ENCODE data around the gene TARS3.

DNA sequence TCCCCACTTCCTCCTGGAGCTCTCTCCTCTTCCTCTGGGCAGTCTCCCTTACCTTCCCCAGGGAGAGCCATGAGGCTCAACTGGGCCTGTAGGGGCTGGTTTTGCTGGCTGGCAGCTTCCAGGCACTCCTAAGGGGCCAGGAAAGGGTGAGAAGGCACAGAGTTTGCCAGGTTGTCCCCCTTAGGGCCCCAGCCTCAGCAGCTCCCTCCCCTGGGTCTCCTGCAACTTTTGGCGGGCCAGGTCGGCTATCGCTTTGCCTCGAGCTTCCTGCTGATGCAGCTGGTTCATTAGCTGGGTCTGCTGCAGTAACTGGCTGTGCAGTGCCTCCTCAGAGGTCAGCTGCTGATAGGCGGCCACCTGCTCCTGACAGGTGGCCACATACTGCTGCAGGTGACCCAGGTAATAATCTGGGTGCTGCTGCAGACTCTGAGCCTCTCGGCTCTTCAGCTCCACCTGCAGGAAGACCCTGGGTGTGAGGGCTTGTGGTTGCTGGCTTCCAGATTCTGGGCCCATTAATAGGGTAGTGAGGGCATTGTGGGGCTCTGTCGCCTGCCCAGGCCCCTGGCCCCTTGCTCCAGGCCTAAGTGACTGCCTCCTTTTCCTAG, 49.3 kb upstream of the TARS3 start:
- TF ChIP-seq, protein P1, sequence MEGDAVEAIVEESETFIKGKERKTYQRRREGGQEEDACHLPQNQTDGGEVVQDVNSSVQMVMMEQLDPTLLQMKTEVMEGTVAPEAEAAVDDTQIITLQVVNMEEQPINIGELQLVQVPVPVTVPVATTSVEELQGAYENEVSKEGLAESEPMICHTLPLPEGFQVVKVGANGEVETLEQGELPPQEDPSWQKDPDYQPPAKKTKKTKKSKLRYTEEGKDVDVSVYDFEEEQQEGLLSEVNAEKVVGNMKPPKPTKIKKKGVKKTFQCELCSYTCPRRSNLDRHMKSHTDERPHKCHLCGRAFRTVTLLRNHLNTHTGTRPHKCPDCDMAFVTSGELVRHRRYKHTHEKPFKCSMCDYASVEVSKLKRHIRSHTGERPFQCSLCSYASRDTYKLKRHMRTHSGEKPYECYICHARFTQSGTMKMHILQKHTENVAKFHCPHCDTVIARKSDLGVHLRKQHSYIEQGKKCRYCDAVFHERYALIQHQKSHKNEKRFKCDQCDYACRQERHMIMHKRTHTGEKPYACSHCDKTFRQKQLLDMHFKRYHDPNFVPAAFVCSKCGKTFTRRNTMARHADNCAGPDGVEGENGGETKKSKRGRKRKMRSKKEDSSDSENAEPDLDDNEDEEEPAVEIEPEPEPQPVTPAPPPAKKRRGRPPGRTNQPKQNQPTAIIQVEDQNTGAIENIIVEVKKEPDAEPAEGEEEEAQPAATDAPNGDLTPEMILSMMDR (IDR thresholded peaks at IDR 0.05 in 8 of 11, conservative IDR thresholded peaks at IDR 0.05 in 3 of 11) = no peak
- TF ChIP-seq POLR2A (IDR thresholded peaks at IDR 0.05) (no peak), POLR2AphosphoS5 (IDR thresholded peaks at IDR 0.05) (no peak)
